H1 (cell line): Measurements from ENCODE around the gene TMEM209. TPM values are rescaled to one million over a fixed set of nuclear protein-coding genes. Genes with fewer than 3 reads are reported as not detected.

Experiments
- ASH2L ChIP-seq: fragments of 200-600, 300-600 bp; sonication (generic); IDR thresholded peaks from one replicate; pipeline ENCODE4 v1.7.1; 2017; ENCODE audit warnings: low read length
- BCL11A ChIP-seq, 2 experiments: IDR thresholded peaks; one replicate each; pipeline ENCODE4 v1.6.1; 2011; ENCODE audit warnings: low read depth in 2 of 2, low read length in 2 of 2, mild to moderate bottlenecking in 2 of 2
- CHD7 ChIP-seq: fragments of 300-600 bp; sonication (generic); IDR thresholded peaks from 2 replicates; pipeline ENCODE4 v1.7.1; 2012; ENCODE audit warnings: low read length, moderate library complexity, mild to moderate bottlenecking, inconsistent platforms; ENCODE audit not compliant: insufficient replicate concordance
- HDAC2 ChIP-seq, 2 experiments: fragments of 300-600 bp in 1 of 2; sonication (generic) in 1 of 2; IDR thresholded peaks; 2 replicates each; pipeline ENCODE4 v1.6.1; 2011 to 2012; ENCODE audit warnings: low read depth in 2 of 2, low read length in 2 of 2, mild to moderate bottlenecking in 2 of 2, moderate library complexity in 2 of 2, borderline replicate concordance in 1 of 2, inconsistent platforms in 1 of 2
- SIN3A ChIP-seq, 2 experiments: IDR thresholded peaks in 1 of 2; conservative IDR thresholded peaks in 1 of 2; 2 replicates each; pipeline ENCODE4 v1.6.1; 2011 to 2012; ENCODE audit warnings: low read length in 2 of 2, improper control_type of control experiment in 1 of 2, low read depth in 1 of 2, mild to moderate bottlenecking in 1 of 2
- SP4 ChIP-seq: IDR thresholded peaks from 2 replicates; pipeline ENCODE4 v1.6.1; 2012; ENCODE audit warnings: low read length, inconsistent platforms
- ZNF274 ChIP-seq: IDR thresholded peaks from 2 replicates; pipeline ENCODE4 v1.7.0; 2012; ENCODE audit warnings: low read length, borderline replicate concordance; ENCODE audit errors: extremely low read depth
- polyA plus RNA-seq, 7 experiments: library from polyadenylated mRNA; depleted of rRNA in 3 of 7; stranded (reverse) in 5 of 7; unstranded in 2 of 7; fragments of >200 nt in 5 of 7; fragments of 200-250 nt in 2 of 7; gene quantifications; 1 replicate in 5 of 7; 2 replicates in 1 of 7; 4 replicates in 1 of 7; pipeline versions ENCODE4 v1.2.1 to v1.2.3, GENCODE V29; 2011 to 2013; ENCODE audit warnings: missing spikeins in 2 of 7, mixed read lengths in 2 of 7
- total RNA-seq: library from RNA; stranded (reverse); fragmentation: NEBNext Ultra II Directional; extraction: Animal tissue kit (Norgen Biotek cat#: 25700); gene quantifications from 2 replicates; pipeline ENCODE4 v1.2.1, GENCODE V29; 2021

The TMEM209 gene
- total and polyA plus RNA-seq, 2 of the 8 experiments (the other 6 are each of a cell fraction or from before 2014, with no cell fraction given): 28.5 to 30.5 TPM

GRCh38 chr7:130151591-130152492, 53.4 kb downstream of the TMEM209 start (continued):
- TF ChIP-seq CHD7: no peak
- no peak for TF ChIP-seq SIN3A (conservative IDR thresholded peaks at IDR 0.05 in 1 of 2, IDR thresholded peaks at IDR 0.05 in 1 of 2; ENCODE audit: low read depth in 1 of 2, low read length in 2 of 2)
- TF ChIP-seq ZNF274: no peak
- TF ChIP-seq HDAC2 (IDR thresholded peaks at IDR 0.05; ENCODE audit: borderline replicate concordance in 1 of 2, low read depth in 2 of 2, low read length in 2 of 2): no peak
- no peak for TF ChIP-seq SP4
- no peak for TF ChIP-seq ASH2L
- TF ChIP-seq BCL11A (IDR thresholded peaks at IDR 0.05; ENCODE audit: low read depth in 2 of 2, low read length in 2 of 2): no peak
